SK-N-SH (cell line): Measurements from ENCODE around the gene SENP1. TPM values are rescaled to one million over a fixed set of nuclear protein-coding genes. Genes with fewer than 3 reads are reported as not detected.

Experiments used
- CTCF ChIA-PET: fragments of 300-600, 350-600 bp; formaldehyde crosslinking; extraction: SDS; loops from one replicate; lab custom pipeline; 2021; lab: Yijun Ruan, JAX
- POLR2A ChIA-PET: fragments of 350-600 bp; sonication (Branson Sonifier 250); formaldehyde crosslinking; extraction: SDS; loops from one replicate; lab custom pipeline; 2020; ENCODE audit warnings: antibody characterized with exemption, inconsistent platforms; lab: Yijun Ruan, JAX
- DNase-seq: peaks from one replicate; pipeline ENCODE4 v3.0.0; 2012
- H2AFZ ChIP-seq: fragments of 200-600 bp; sonication (generic); 2 replicates; pipeline ENCODE4 v1.8.1; 2016; ENCODE audit warnings: antibody characterized with exemption, mild to moderate bottlenecking, low read depth
- H3F3A ChIP-seq: fragments of 200-600 bp; sonication (generic); replicated peaks from 2 replicates; pipeline ENCODE3; 2016; ENCODE audit warnings: antibody characterized with exemption, mild to moderate bottlenecking; ENCODE audit not compliant: insufficient read depth
- H3K27ac ChIP-seq, 2 experiments: fragments of 200-500 bp in 1 of 2; fragments of 200-600 bp in 1 of 2; sonication (Bioruptor generic) in 1 of 2; sonication (generic), shearing (Covaris generic) in 1 of 2; 2 replicates each; pipeline versions ENCODE4 v1.5.1 to v1.6.1; 2014 to 2016; ENCODE audit warnings: low read depth in 2 of 2, inconsistent platforms in 1 of 2, low read length in 1 of 2, mild to moderate bottlenecking in 1 of 2, mixed read lengths in 1 of 2
- H3K27me3 ChIP-seq: fragments of 200-600 bp; sonication (generic), shearing (Covaris generic); 2 replicates; pipeline ENCODE4 v1.6.1; 2016; ENCODE audit warnings: mixed run types; ENCODE audit not compliant: insufficient read depth
- H3K36me3 ChIP-seq, 2 experiments: fragments of 200-500 bp in 1 of 2; fragments of 200-600 bp in 1 of 2; sonication (Bioruptor generic) in 1 of 2; sonication (generic) in 1 of 2; replicated peaks in 1 of 2; 2 replicates each; pipeline versions ENCODE3 to v1.5.1; 2014 to 2016; ENCODE audit warnings: low read length in 1 of 2, mild to moderate bottlenecking in 1 of 2; ENCODE audit not compliant: insufficient read depth in 2 of 2, control insufficient read depth in 1 of 2
- H3K4me1 ChIP-seq, 2 experiments: fragments of 200-500 bp in 1 of 2; fragments of 200-600 bp in 1 of 2; sonication (Bioruptor generic) in 1 of 2; sonication (generic), shearing (Covaris generic) in 1 of 2; 2 replicates each; pipeline versions ENCODE4 v1.5.1 to v1.6.1; 2014 to 2016; ENCODE audit warnings: low read depth in 1 of 2, low read length in 1 of 2, mixed run types in 1 of 2; ENCODE audit not compliant: insufficient read depth in 2 of 2, control insufficient read depth in 1 of 2
- H3K4me2 ChIP-seq: fragments of 200-600 bp; sonication (generic), shearing (Covaris generic); 2 replicates; pipeline ENCODE4 v1.6.1; 2017; ENCODE audit warnings: mixed run types
- H3K4me3 ChIP-seq, 2 experiments: fragments of 200-500 bp in 1 of 2; fragments of 200-600 bp in 1 of 2; sonication (Bioruptor generic) in 1 of 2; sonication (generic), shearing (Covaris generic) in 1 of 2; 2 replicates each; pipeline versions ENCODE4 v1.5.1 to v1.8.1; 2014 to 2016; ENCODE audit warnings: low read depth in 2 of 2, inconsistent platforms in 1 of 2, low read length in 1 of 2, mild to moderate bottlenecking in 1 of 2, mixed read lengths in 1 of 2, moderate library complexity in 1 of 2
- H3K79me2 ChIP-seq: fragments of 200-600 bp; sonication (generic); 2 replicates; pipeline ENCODE4 v1.8.1; 2017; ENCODE audit warnings: mild to moderate bottlenecking; ENCODE audit not compliant: insufficient read depth
- H3K9ac ChIP-seq: fragments of 200-600 bp; sonication (generic); 2 replicates; pipeline ENCODE4 v1.6.1; 2017; ENCODE audit warnings: mixed run types
- H3K9me2 ChIP-seq: fragments of 200-600 bp; sonication (generic); 2 replicates; pipeline ENCODE4 v1.6.1; 2017; ENCODE audit warnings: mixed run types
- H3K9me3 ChIP-seq: fragments of 200-600 bp; sonication (generic); 2 replicates; pipeline ENCODE4 v1.6.1; 2017; ENCODE audit warnings: mixed run types, mild to moderate bottlenecking, moderate library complexity
- H4K20me1 ChIP-seq: fragments of 200-600 bp; sonication (generic); 2 replicates; pipeline ENCODE4 v1.6.1; 2017; ENCODE audit warnings: mild to moderate bottlenecking, mixed run types; ENCODE audit not compliant: insufficient read depth
- CHD2 ChIP-seq: fragments of 150-350 bp; IDR thresholded peaks from 2 replicates; pipeline ENCODE4 v1.6.1; 2018; ENCODE audit warnings: low read length; ENCODE audit not compliant: partially characterized antibody
- CTCF ChIP-seq: fragments of 200-600 bp; sonication (generic); IDR thresholded peaks from 2 replicates; pipeline ENCODE4 v1.6.1; 2017; ENCODE audit warnings: antibody characterized with exemption, mild to moderate bottlenecking, moderate library complexity
- EP300 ChIP-seq, 2 experiments: IDR thresholded peaks; 2 replicates each; pipeline versions ENCODE4 v1.4.0 to v1.6.1; 2012; ENCODE audit warnings: borderline replicate concordance in 1 of 2, low read depth in 1 of 2, low read length in 1 of 2
- EZH2phosphoT487 ChIP-seq: fragments of 200-600 bp; sonication (generic); IDR thresholded peaks from 2 replicates; pipeline ENCODE4 v1.6.1; 2017; ENCODE audit warnings: low read depth, mixed run types, mild to moderate bottlenecking, antibody characterized with exemption, moderate library complexity, borderline replicate concordance
- FOSL2 ChIP-seq: IDR thresholded peaks from 2 replicates; pipeline ENCODE4 v1.4.0; 2012; ENCODE audit warnings: low read depth, mild to moderate bottlenecking, moderate library complexity, borderline replicate concordance
- FOXJ3 ChIP-seq: sonication (generic); formaldehyde crosslinking; IDR thresholded peaks from 2 replicates; pipeline ENCODE4 v1.5.1; 2020; ENCODE audit warnings: mild to moderate bottlenecking, missing genetic modification reagents
- FOXM1 ChIP-seq: IDR thresholded peaks from 2 replicates; pipeline ENCODE4 v1.4.0; 2012; ENCODE audit warnings: low read depth, mild to moderate bottlenecking
- MEF2A ChIP-seq: IDR thresholded peaks from 2 replicates; pipeline ENCODE4 v1.4.0; 2012; ENCODE audit warnings: low read depth, borderline replicate concordance
- MXI1 ChIP-seq: IDR thresholded peaks from 2 replicates; pipeline ENCODE4 v1.6.1; 2012; ENCODE audit warnings: mild to moderate bottlenecking, low read depth, low read length, improper control_type of control experiment
- NFIC ChIP-seq: IDR thresholded peaks from 2 replicates; pipeline ENCODE4 v1.4.0; 2012; ENCODE audit warnings: borderline replicate concordance
- POLR2AphosphoS5 ChIP-seq: IDR thresholded peaks from 2 replicates; pipeline ENCODE4 v1.6.1; 2012; ENCODE audit warnings: low read depth, low read length
- RAD21 ChIP-seq: IDR thresholded peaks from 2 replicates; pipeline ENCODE4 v1.6.1; 2012; ENCODE audit warnings: mild to moderate bottlenecking, low read length
- RCOR1 ChIP-seq: fragments of 150-350 bp; IDR thresholded peaks from 2 replicates; pipeline ENCODE4 v1.6.1; 2017; ENCODE audit warnings: antibody characterized with exemption, low read length
- REST ChIP-seq: IDR thresholded peaks from 2 replicates; pipeline ENCODE4 v1.6.1; 2012; ENCODE audit warnings: mild to moderate bottlenecking, low read depth, low read length, moderate library complexity
- RFX5 ChIP-seq: IDR thresholded peaks from 2 replicates; pipeline ENCODE4 v1.6.1; 2012; ENCODE audit warnings: mild to moderate bottlenecking, improper control_type of control experiment, low read length
- SMC3 ChIP-seq: IDR thresholded peaks from 2 replicates; pipeline ENCODE4 v1.6.1; 2012; ENCODE audit warnings: low read depth, low read length, improper control_type of control experiment
- TEAD4 ChIP-seq: IDR thresholded peaks from 2 replicates; pipeline ENCODE4 v1.4.0; 2012; ENCODE audit warnings: mild to moderate bottlenecking, borderline replicate concordance; ENCODE audit not compliant: insufficient read depth
- USF1 ChIP-seq: IDR thresholded peaks from 2 replicates; pipeline ENCODE4 v1.4.0; 2012; ENCODE audit warnings: low read depth, borderline replicate concordance
- YY1 ChIP-seq: IDR thresholded peaks from 2 replicates; pipeline ENCODE4 v1.4.0; 2012; ENCODE audit warnings: low read depth, mild to moderate bottlenecking
- WGBS: methylation state at CpG from one replicate; pipeline ENCODE4 v1.1.6; 2017; ENCODE audit warnings: low lambda C conversion rate; 5-methylcytosine and 5-hydroxymethylcytosine counted together
- polyA plus RNA-seq, 3 experiments: library from polyadenylated mRNA; depleted of rRNA; stranded (reverse); fragments of >200 nt; gene quantifications; 2 replicates each; pipeline ENCODE4 v1.2.3, GENCODE V29; 2012

The SENP1 gene
- polyA plus RNA-seq, 1 of the 3 experiments (the other 2 are of a cell fraction): 5.6 TPM

- POLR2A ChIA-PET: interaction anchor here (1.2 kb wide), 1 partner anchor 143 kb away, joined by 4 read pairs; no protein-coding TSS in a partner anchor
- H3K4me2 ChIP-seq: no peak overlapping the region
Measured at GRCh38 chr12:48069241-48069640, 36.6 kb downstream of the SENP1 start.

GRCh38 chr12:48068457-48068856, 37.4 kb downstream of the SENP1 start:
- H3K9me3 ChIP-seq: no peaks in the 10 kb centered on the region
- H4K20me1 ChIP-seq: no peaks in the 10 kb centered on the region
- peaks cover 57 to 70% of the 10 kb centered on the region in 2 experiments for H3K36me3 ChIP-seq
- TF ChIP-seq SMC3 (no peak), MEF2A (no peak), REST (no peak), MXI1 (no peak), FOSL2 (no peak), CTCF (no peak), CHD2 (no peak), POLR2AphosphoS5 (no peak), EP300 (IDR thresholded peaks at IDR 0.05; ENCODE audit: borderline replicate concordance in 1 of 2, low read depth in 1 of 2, low read length in 1 of 2) (no peak), RCOR1 (no peak), EZH2phosphoT487 (no peak), YY1 (no peak)
- ChIA-PET CTCF (no interaction called here), POLR2A (interaction anchor here (1.2 kb wide), 1 partner anchor 144 kb away, joined by 4 read pairs; no protein-coding TSS in a partner anchor)
- H3K9me2 ChIP-seq: no peaks in the 10 kb centered on the region
- 96% methylated on average over 2 of the region's 2 CpGs for WGBS
- no peaks in the 10 kb centered on the region for H3K27me3 ChIP-seq
- no peak overlapping the region for H3K4me3 ChIP-seq
- no peak overlapping the region for H2AFZ ChIP-seq
- H3K9ac ChIP-seq: no peak overlapping the region
- H3K79me2 ChIP-seq: no peaks in the 10 kb centered on the region
- H3K4me1 ChIP-seq: no peaks in the 10 kb centered on the region
- no peak overlapping the region for H3K27ac ChIP-seq
- no peak overlapping the region for H3K4me2 ChIP-seq
- no peaks in the 10 kb centered on the region for H3F3A ChIP-seq
- no peak for DNase-seq

More at GRCh38 chr12:48069241-48069640, 36.6 kb downstream of the SENP1 start:
- H3K4me3 ChIP-seq: no peak overlapping the region
- no peaks in the 10 kb centered on the region for H3K79me2 ChIP-seq
- TF ChIP-seq TEAD4: no peak
- no peak for TF ChIP-seq RFX5
- TF ChIP-seq USF1: no peak
- TF ChIP-seq POLR2AphosphoS5: no peak
- no peak for TF ChIP-seq FOXM1
- TF ChIP-seq SMC3: no peak
- TF ChIP-seq FOXJ3 (CRISPR knock-in tag): no peak
- TF ChIP-seq NFIC: no peak
- no peak for TF ChIP-seq RAD21
- TF ChIP-seq, all 33 proteins: peak for 0
- H3K4me1 ChIP-seq: no peaks in the 10 kb centered on the region
- no peak for DNase-seq
- H3K9ac ChIP-seq: no peak overlapping the region
- H3K36me3 ChIP-seq: peaks cover 57 to 64% of the 10 kb centered on the region in 2 experiments
- CTCF ChIA-PET: interaction anchor here (1.5 kb wide), 1 partner anchor 15 kb away, joined by 3 read pairs; no protein-coding TSS in a partner anchor
- no peak overlapping the region for H3K27ac ChIP-seq
- no peaks in the 10 kb centered on the region for H3F3A ChIP-seq
- no peak overlapping the region for H2AFZ ChIP-seq
- H3K9me2 ChIP-seq: no peaks in the 10 kb centered on the region
- 88% methylated on average over 1 of the region's 1 CpG for WGBS
- no peaks in the 10 kb centered on the region for H3K9me3 ChIP-seq
- no peaks in the 10 kb centered on the region for H4K20me1 ChIP-seq
- H3K27me3 ChIP-seq: no peaks in the 10 kb centered on the region
